HCT116 (cell line): ENCODE results near the gene HSPA9. TPM values are rescaled to one million over a fixed set of nuclear protein-coding genes. Genes with fewer than 3 reads are reported as not detected.

Source experiments
- ATAC-seq: fragments of 200-7000 bp; cut with Tn5 transposase; 2 replicates; pipeline ENCODE4 v1.9.1; 2020; ENCODE audit warnings: mild to moderate bottlenecking, moderate library complexity
- BruUV-seq: library from RNA; stranded (reverse); fragments of 400-500 nt; replicated peaks from 2 replicates; lab custom pipeline; 2021; lab: Mats Ljungman, UMichigan
- CTCF ChIA-PET: fragments of 300-600 bp; sonication (Branson Sonifier 250); formaldehyde crosslinking; loops from one replicate; lab custom pipeline; 2021; ENCODE audit warnings: antibody characterized with exemption; lab: Charles Lee
- POLR2A ChIA-PET: fragments of 300-600, 350-600 bp; sonication (Branson Sonifier 250); formaldehyde crosslinking; loops from one replicate; lab custom pipeline; 2021; ENCODE audit warnings: antibody characterized with exemption; lab: Charles Lee
- RAD21 ChIA-PET, 2 experiments: fragments of 300-600 bp; sonication (Branson Sonifier 250); formaldehyde crosslinking; loops; one replicate each; lab custom pipeline; 2023; ENCODE audit warnings: low total read pairs in 2 of 2; ENCODE audit not compliant: uncharacterized antibody in 2 of 2, unreplicated experiment in 2 of 2, low non-redundant PET in 1 of 2; lab: Charles Lee
- DNase-seq: peaks from one replicate; pipeline ENCODE4 v3.0.0-alpha.2; 2010; ENCODE audit warnings: low read depth, low spot score
- H2AFZ ChIP-seq: fragments of 200-600 bp; shearing (Covaris generic), sonication (generic); 2 replicates; pipeline ENCODE4 v1.6.1; 2017; ENCODE audit warnings: low read depth, mixed run types, mixed read lengths, antibody characterized with exemption, low read length; ENCODE audit not compliant: poor library complexity, severe bottlenecking
- H3K27ac ChIP-seq: 2 replicates; pipeline ENCODE4 v1.5.1; 2012; ENCODE audit warnings: low read depth, low read length
- H3K27me3 ChIP-seq: fragments of 200-600 bp; sonication (generic); 2 replicates; pipeline ENCODE4 v1.6.1; 2016; ENCODE audit warnings: mixed run types, low read length, mixed read lengths; ENCODE audit not compliant: insufficient read depth
- H3K36me3 ChIP-seq, 2 experiments: fragments of 200-500 bp in 1 of 2; fragments of 200-600 bp in 1 of 2; sonication (Bioruptor generic) in 1 of 2; sonication (generic) in 1 of 2; 2 replicates each; pipeline versions ENCODE4 v1.5.1 to v1.6.1; 2014 to 2016; ENCODE audit warnings: low read length in 2 of 2, inconsistent platforms in 1 of 2, mixed read lengths in 1 of 2, mixed run types in 1 of 2; ENCODE audit not compliant: insufficient read depth in 2 of 2, control insufficient read depth in 1 of 2
- H3K4me1 ChIP-seq, 2 experiments: fragments of 200-600 bp in 1 of 2; sonication (generic) in 1 of 2; 2 replicates each; pipeline versions ENCODE4 v1.5.1 to v1.6.1; 2012 to 2017; ENCODE audit warnings: low read length in 2 of 2, inconsistent platforms in 1 of 2, mild to moderate bottlenecking in 1 of 2, mixed read lengths in 1 of 2, mixed run types in 1 of 2, moderate library complexity in 1 of 2; ENCODE audit not compliant: insufficient read depth in 2 of 2, control insufficient read depth in 1 of 2
- H3K4me2 ChIP-seq: fragments of 200-600 bp; sonication (generic); 2 replicates; pipeline ENCODE4 v1.6.1; 2017; ENCODE audit warnings: mixed run types, low read length, mixed read lengths
- H3K4me3 ChIP-seq, 2 experiments: fragments of 200-600 bp in 1 of 2; sonication (generic) in 1 of 2; replicated peaks in 1 of 2; 2 replicates each; pipeline ENCODE4 v1.5.1; 2011 to 2016; ENCODE audit warnings: low read length in 2 of 2, control low read depth in 1 of 2, low read depth in 1 of 2, mild to moderate bottlenecking in 1 of 2, mixed read lengths in 1 of 2, mixed run types in 1 of 2
- H3K79me2 ChIP-seq: fragments of 200-600 bp; sonication (generic); 2 replicates; pipeline ENCODE4 v1.6.1; 2017; ENCODE audit warnings: mild to moderate bottlenecking, mixed run types, low read length, moderate library complexity, mixed read lengths; ENCODE audit not compliant: insufficient read depth
- H3K9ac ChIP-seq: fragments of 200-600 bp; sonication (generic); 2 replicates; pipeline ENCODE4 v1.6.1; 2016; ENCODE audit warnings: low read length, mixed read lengths
- H3K9me2 ChIP-seq: fragments of 200-600 bp; sonication (generic), shearing (Covaris generic); 2 replicates; pipeline ENCODE4 v1.6.1; 2017; ENCODE audit warnings: mixed run types, mild to moderate bottlenecking, moderate library complexity; ENCODE audit not compliant: insufficient read depth
- H3K9me3 ChIP-seq, 2 experiments: fragments of 200-500 bp in 1 of 2; fragments of 200-600 bp in 1 of 2; sonication (Bioruptor generic) in 1 of 2; sonication (generic) in 1 of 2; 2 replicates each; pipeline ENCODE4 v1.6.1; 2014 to 2017; ENCODE audit warnings: low read length in 2 of 2, mixed read lengths in 2 of 2, inconsistent platforms in 1 of 2, low read depth in 1 of 2, mild to moderate bottlenecking in 1 of 2, mixed run types in 1 of 2, moderate library complexity in 1 of 2; ENCODE audit not compliant: control insufficient read depth in 1 of 2, insufficient read depth in 1 of 2
- H4K20me1 ChIP-seq: fragments of 200-600 bp; sonication (generic), shearing (Covaris generic); 2 replicates; pipeline ENCODE4 v1.6.1; 2017; ENCODE audit warnings: mixed run types, mild to moderate bottlenecking, moderate library complexity; ENCODE audit not compliant: insufficient read depth
- CBX3 ChIP-seq: IDR thresholded peaks from 2 replicates; pipeline ENCODE4 v1.6.1; 2012; ENCODE audit warnings: low read depth
- CEBPB ChIP-seq: IDR thresholded peaks from 2 replicates; pipeline ENCODE4 v1.6.1; 2012; ENCODE audit warnings: low read depth
- EZH2 ChIP-seq: fragments of 200-600 bp; sonication (generic); IDR thresholded peaks from 2 replicates; pipeline ENCODE4 v1.6.1; 2017; ENCODE audit warnings: antibody characterized with exemption, mixed run types
- EZH2phosphoT487 ChIP-seq: fragments of 200-600 bp; IDR thresholded peaks from 2 replicates; pipeline ENCODE4 v1.6.1; 2018; ENCODE audit warnings: antibody characterized with exemption, borderline replicate concordance
- FOSL1 ChIP-seq: IDR thresholded peaks from 2 replicates; pipeline ENCODE4 v1.6.1; 2012; ENCODE audit warnings: low read depth
- POLR2A ChIP-seq: IDR thresholded peaks from 2 replicates; pipeline ENCODE4 v1.7.0; 2011; ENCODE audit warnings: borderline replicate concordance; ENCODE audit not compliant: insufficient read depth, insufficient read length; ENCODE audit errors: extremely low read depth
- RAD21 ChIP-seq: IDR thresholded peaks from 2 replicates; pipeline ENCODE4 v1.6.1; 2012; ENCODE audit warnings: low read depth, mild to moderate bottlenecking
- SIN3A ChIP-seq: IDR thresholded peaks from 2 replicates; pipeline ENCODE4 v1.6.1; 2012; ENCODE audit warnings: low read depth
- SRF ChIP-seq: IDR thresholded peaks from 2 replicates; pipeline ENCODE4 v1.6.1; 2012; ENCODE audit warnings: low read depth
- ZFX ChIP-seq: fragments of 450-650 bp; IDR thresholded peaks from 2 replicates; pipeline ENCODE4 v1.6.1; 2017
- intact Hi-C: fragments of 100-400 bp; cut with micrococcal nuclease; formaldehyde crosslinking; loops from 2 replicates; pipeline ENCODE4 v1.10.0; 2022
- total RNA-seq: library from RNA; stranded (reverse); gene quantifications from one replicate; pipeline ENCODE4 v1.2.1, GENCODE V29; 2021; ENCODE audit not compliant: unreplicated experiment
- TF ChIP-seq, protein P1 (sequence below): IDR thresholded peaks from 2 replicates; pipeline ENCODE4 v1.6.1; 2012
- TF ChIP-seq, protein P2 (sequence below): IDR thresholded peaks from 2 replicates; pipeline ENCODE4 v1.6.1; 2012
- TF ChIP-seq, protein P3 (sequence below), 3 experiments: fragments of 200-600 bp in 1 of 3; sonication (generic) in 1 of 3; IDR thresholded peaks in 2 of 3; conservative IDR thresholded peaks in 1 of 3; 2 replicates each; pipeline ENCODE4 v1.5.1; 2012 to 2017; ENCODE audit warnings: low read depth in 2 of 3, low read length in 2 of 3, antibody characterized with exemption in 1 of 3, borderline replicate concordance in 1 of 3, control low read depth in 1 of 3, mild to moderate bottlenecking in 1 of 3, mixed read lengths in 1 of 3, mixed run types in 1 of 3, moderate library complexity in 1 of 3; ENCODE audit not compliant: insufficient read depth in 1 of 3
- TF ChIP-seq, protein P4 (sequence below): IDR thresholded peaks from 2 replicates; pipeline ENCODE4 v1.6.1; 2012; ENCODE audit warnings: low read depth

Gene HSPA9
- total RNA-seq, 1 experiment from 2014 or later = 486 TPM

DNA sequence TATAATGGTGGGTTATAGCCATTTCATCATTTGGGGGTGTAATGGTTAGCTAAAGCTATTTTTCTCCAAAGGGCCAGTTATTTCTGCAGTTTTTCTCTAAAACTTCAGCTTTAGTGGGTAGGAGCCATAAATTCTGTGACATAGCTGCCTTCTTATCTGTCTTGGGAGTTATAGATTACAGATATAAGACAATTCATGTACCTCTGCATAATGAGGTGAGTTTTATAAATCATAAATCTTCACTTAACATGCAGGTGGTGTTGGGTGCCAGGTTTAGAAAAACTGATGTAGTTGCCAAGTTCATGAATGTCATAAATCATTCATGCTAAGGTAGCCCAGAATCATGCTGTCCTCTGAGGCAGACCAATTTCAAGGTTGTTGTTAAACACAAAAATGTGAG, 10.0 kb upstream of the HSPA9 start:
- TF ChIP-seq CBX3 (no peak), RAD21 (no peak), EZH2 (no peak)
- TF ChIP-seq, protein P1, sequence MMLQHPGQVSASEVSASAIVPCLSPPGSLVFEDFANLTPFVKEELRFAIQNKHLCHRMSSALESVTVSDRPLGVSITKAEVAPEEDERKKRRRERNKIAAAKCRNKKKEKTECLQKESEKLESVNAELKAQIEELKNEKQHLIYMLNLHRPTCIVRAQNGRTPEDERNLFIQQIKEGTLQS = no peak
- TF ChIP-seq, protein P2, sequence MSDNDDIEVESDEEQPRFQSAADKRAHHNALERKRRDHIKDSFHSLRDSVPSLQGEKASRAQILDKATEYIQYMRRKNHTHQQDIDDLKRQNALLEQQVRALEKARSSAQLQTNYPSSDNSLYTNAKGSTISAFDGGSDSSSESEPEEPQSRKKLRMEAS = no peak
- no peaks in the 10 kb centered on the region for H3K9me3 ChIP-seq
- H3K4me3 ChIP-seq = no peak overlapping the region
- CTCF ChIA-PET = interaction anchor here (1.0 kb wide), 1 partner anchor 8 kb away, joined by 3 read pairs; no protein-coding TSS in a partner anchor
- POLR2A ChIA-PET = interaction anchor here (1.5 kb wide), 1 partner anchor 9 kb away, joined by 7 read pairs; the partner anchor contains the start of gene HSPA9
- H3K79me2 ChIP-seq = no peaks in the 10 kb centered on the region
- H2AFZ ChIP-seq = no peak overlapping the region
- ATAC-seq = no peak
- H3K9ac ChIP-seq = no peak overlapping the region
- no peak overlapping the region for H3K27ac ChIP-seq
- H4K20me1 ChIP-seq = no peaks in the 10 kb centered on the region
- no peaks in the 10 kb centered on the region for H3K36me3 ChIP-seq
- intact Hi-C loops = no loop called here
- H3K27me3 ChIP-seq = no peaks in the 10 kb centered on the region
- BruUV-seq = no TSS peak
- no peak overlapping the region for H3K4me2 ChIP-seq
- RAD21 ChIA-PET = no interaction called here
- no peak for DNase-seq
- no peaks in the 10 kb centered on the region for H3K4me1 ChIP-seq
- H3K9me2 ChIP-seq = no peaks in the 10 kb centered on the region

DNA sequence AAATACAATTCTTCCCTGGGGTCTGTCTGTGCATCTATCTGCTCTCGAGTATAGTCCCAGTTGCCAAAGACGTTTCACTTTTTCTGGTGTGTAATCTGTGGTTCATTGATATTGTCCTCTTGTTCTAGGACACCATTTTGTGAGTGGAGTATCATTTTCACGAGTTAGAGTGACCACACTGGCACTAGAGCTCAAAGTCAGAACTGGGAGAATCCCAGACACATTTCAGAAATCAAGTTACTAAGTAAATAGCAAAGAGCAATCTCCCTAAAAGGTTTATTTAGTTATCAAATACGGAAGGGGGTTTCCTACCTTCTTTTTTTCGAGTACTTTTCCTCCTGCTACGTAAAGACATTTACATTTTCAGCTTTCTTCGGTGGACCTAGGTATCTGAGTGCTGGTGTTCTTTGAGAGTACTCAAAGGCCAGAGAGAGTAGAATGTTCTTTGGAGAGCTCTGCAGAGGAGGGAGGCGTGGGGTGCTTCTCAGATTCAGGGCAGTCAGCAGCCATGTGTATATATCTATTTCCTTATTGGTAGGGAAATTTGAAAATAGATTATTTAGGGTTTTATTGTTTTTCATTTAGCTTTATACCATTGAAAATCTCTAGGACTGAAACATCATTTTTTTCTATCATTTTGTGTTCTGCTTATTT, 8.9 kb upstream of the HSPA9 start:
- Histone ChIP-seq H3K27me3 (no peaks in the 10 kb centered on the region), H4K20me1 (no peaks in the 10 kb centered on the region), H3K27ac (no peak overlapping the region), H3K9ac (no peak overlapping the region), H2AFZ (no peak overlapping the region), H3K4me2 (no peak overlapping the region), H3K9me3 (no peaks in the 10 kb centered on the region), H3K4me3 (no peak overlapping the region), H3K36me3 (no peaks in the 10 kb centered on the region), H3K9me2 (no peaks in the 10 kb centered on the region), H3K4me1 (peaks cover 0 to 4% of the 10 kb centered on the region in 2 experiments; a peak in 3 of 4 replicates), H3K79me2 (no peaks in the 10 kb centered on the region)
- DNase-seq = no peak
- BruUV-seq = no TSS peak
- ChIA-PET CTCF (interaction anchor here (1.0 kb wide), 1 partner anchor 9 kb away, joined by 3 read pairs; no protein-coding TSS in a partner anchor), POLR2A (interaction anchor here (1.5 kb wide), 1 partner anchor 8 kb away, joined by 7 read pairs; the partner anchor contains the start of gene HSPA9), RAD21 (no interaction called here)
- TF ChIP-seq CEBPB (no peak), ZFX (no peak), FOSL1 (no peak), SRF (no peak), POLR2A (no peak), EZH2phosphoT487 (no peak), CBX3 (no peak), SIN3A (no peak)
- TF ChIP-seq, protein P3, sequence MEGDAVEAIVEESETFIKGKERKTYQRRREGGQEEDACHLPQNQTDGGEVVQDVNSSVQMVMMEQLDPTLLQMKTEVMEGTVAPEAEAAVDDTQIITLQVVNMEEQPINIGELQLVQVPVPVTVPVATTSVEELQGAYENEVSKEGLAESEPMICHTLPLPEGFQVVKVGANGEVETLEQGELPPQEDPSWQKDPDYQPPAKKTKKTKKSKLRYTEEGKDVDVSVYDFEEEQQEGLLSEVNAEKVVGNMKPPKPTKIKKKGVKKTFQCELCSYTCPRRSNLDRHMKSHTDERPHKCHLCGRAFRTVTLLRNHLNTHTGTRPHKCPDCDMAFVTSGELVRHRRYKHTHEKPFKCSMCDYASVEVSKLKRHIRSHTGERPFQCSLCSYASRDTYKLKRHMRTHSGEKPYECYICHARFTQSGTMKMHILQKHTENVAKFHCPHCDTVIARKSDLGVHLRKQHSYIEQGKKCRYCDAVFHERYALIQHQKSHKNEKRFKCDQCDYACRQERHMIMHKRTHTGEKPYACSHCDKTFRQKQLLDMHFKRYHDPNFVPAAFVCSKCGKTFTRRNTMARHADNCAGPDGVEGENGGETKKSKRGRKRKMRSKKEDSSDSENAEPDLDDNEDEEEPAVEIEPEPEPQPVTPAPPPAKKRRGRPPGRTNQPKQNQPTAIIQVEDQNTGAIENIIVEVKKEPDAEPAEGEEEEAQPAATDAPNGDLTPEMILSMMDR (IDR thresholded peaks at IDR 0.05 in 2 of 3, conservative IDR thresholded peaks at IDR 0.05 in 1 of 3; ENCODE audit: borderline replicate concordance in 1 of 3, insufficient read depth in 1 of 3, low read depth in 2 of 3, low read length in 2 of 3) = no peak
- TF ChIP-seq, protein P1 = no peak
- TF ChIP-seq, protein P4, sequence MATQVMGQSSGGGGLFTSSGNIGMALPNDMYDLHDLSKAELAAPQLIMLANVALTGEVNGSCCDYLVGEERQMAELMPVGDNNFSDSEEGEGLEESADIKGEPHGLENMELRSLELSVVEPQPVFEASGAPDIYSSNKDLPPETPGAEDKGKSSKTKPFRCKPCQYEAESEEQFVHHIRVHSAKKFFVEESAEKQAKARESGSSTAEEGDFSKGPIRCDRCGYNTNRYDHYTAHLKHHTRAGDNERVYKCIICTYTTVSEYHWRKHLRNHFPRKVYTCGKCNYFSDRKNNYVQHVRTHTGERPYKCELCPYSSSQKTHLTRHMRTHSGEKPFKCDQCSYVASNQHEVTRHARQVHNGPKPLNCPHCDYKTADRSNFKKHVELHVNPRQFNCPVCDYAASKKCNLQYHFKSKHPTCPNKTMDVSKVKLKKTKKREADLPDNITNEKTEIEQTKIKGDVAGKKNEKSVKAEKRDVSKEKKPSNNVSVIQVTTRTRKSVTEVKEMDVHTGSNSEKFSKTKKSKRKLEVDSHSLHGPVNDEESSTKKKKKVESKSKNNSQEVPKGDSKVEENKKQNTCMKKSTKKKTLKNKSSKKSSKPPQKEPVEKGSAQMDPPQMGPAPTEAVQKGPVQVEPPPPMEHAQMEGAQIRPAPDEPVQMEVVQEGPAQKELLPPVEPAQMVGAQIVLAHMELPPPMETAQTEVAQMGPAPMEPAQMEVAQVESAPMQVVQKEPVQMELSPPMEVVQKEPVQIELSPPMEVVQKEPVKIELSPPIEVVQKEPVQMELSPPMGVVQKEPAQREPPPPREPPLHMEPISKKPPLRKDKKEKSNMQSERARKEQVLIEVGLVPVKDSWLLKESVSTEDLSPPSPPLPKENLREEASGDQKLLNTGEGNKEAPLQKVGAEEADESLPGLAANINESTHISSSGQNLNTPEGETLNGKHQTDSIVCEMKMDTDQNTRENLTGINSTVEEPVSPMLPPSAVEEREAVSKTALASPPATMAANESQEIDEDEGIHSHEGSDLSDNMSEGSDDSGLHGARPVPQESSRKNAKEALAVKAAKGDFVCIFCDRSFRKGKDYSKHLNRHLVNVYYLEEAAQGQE = no peak
- ATAC-seq = no peak
- intact Hi-C loops = no loop called here
